Panc1 (cell line): ENCODE results near the gene CATSPER3. TPM values are rescaled to one million over a fixed set of nuclear protein-coding genes. Genes with fewer than 3 reads are reported as not detected.

Source experiments
- ATAC-seq: fragments of 200-7000 bp; cut with Tn5 transposase; 2 replicates; pipeline ENCODE4 v1.9.1; 2020; ENCODE audit warnings: mild to moderate bottlenecking, moderate library complexity
- BruUV-seq: library from RNA; stranded (reverse); fragments of 400-500 nt; replicated peaks from 2 replicates; lab custom pipeline; 2021; lab: Mats Ljungman, UMichigan
- CTCF ChIA-PET: fragments of 300-600 bp; sonication (Branson Sonifier 250); formaldehyde crosslinking; loops from one replicate; lab custom pipeline; 2022; ENCODE audit warnings: antibody characterized with exemption; lab: Charles Lee
- POLR2A ChIA-PET: fragments of 300-600 bp; sonication (Branson Sonifier 250); formaldehyde crosslinking; loops from one replicate; lab custom pipeline; 2022; ENCODE audit warnings: antibody characterized with exemption; lab: Charles Lee
- DNase-seq: peaks from one replicate; pipeline ENCODE4 v3.0.0-alpha.2; 2010; ENCODE audit warnings: low read depth, low spot score
- H3K27ac ChIP-seq: 2 replicates; pipeline ENCODE4 v1.5.1; 2011; ENCODE audit warnings: mild to moderate bottlenecking, low read length, inconsistent platforms
- H3K27me3 ChIP-seq: fragments of 200-500 bp; sonication (Bioruptor generic); 2 replicates; pipeline ENCODE4 v1.6.0; 2014; ENCODE audit warnings: low read length, inconsistent platforms; ENCODE audit not compliant: control insufficient read depth, insufficient read depth
- H3K36me3 ChIP-seq: fragments of 200-500 bp; sonication (Bioruptor generic); 2 replicates; pipeline ENCODE4 v1.5.1; 2014; ENCODE audit warnings: inconsistent platforms, mild to moderate bottlenecking, low read length, moderate library complexity; ENCODE audit not compliant: control insufficient read depth, insufficient read depth
- H3K4me1 ChIP-seq: 2 replicates; pipeline ENCODE4 v1.5.1; 2011; ENCODE audit warnings: inconsistent platforms, mild to moderate bottlenecking, low read length, moderate library complexity; ENCODE audit not compliant: control insufficient read depth, insufficient read depth
- H3K4me3 ChIP-seq, 2 experiments: 2 replicates each; pipeline ENCODE4 v1.5.1; 2011 to 2012; ENCODE audit warnings: low read depth in 2 of 2, low read length in 2 of 2, mild to moderate bottlenecking in 2 of 2, inconsistent platforms in 1 of 2, moderate library complexity in 1 of 2
- H3K9me3 ChIP-seq: fragments of 200-500 bp; sonication (Bioruptor generic); 2 replicates; pipeline ENCODE4 v1.5.1; 2014; ENCODE audit warnings: low read depth, mild to moderate bottlenecking, inconsistent platforms, low read length, moderate library complexity; ENCODE audit not compliant: control insufficient read depth, insufficient read depth
- CTCF ChIP-seq: fragments of 450-650 bp; IDR thresholded peaks from 2 replicates; pipeline ENCODE4 v1.5.1; 2017; ENCODE audit warnings: mild to moderate bottlenecking
- POLR2AphosphoS5 ChIP-seq: IDR thresholded peaks from 2 replicates; pipeline ENCODE4 v1.6.1; 2012; ENCODE audit warnings: mild to moderate bottlenecking, low read depth, low read length, moderate library complexity
- REST ChIP-seq, 2 experiments: IDR thresholded peaks; 2 replicates each; pipeline ENCODE4 v1.6.1; 2011 to 2012; ENCODE audit warnings: low read depth in 2 of 2, control low read depth in 1 of 2, low read length in 1 of 2, mild to moderate bottlenecking in 1 of 2, moderate library complexity in 1 of 2; ENCODE audit not compliant: insufficient read depth in 1 of 2
- SIN3A ChIP-seq: IDR thresholded peaks from 2 replicates; pipeline ENCODE4 v1.6.1; 2012; ENCODE audit warnings: low read depth, mild to moderate bottlenecking, low read length, moderate library complexity, borderline replicate concordance; ENCODE audit not compliant: insufficient read depth
- TCF7L2 ChIP-seq: IDR thresholded peaks from 2 replicates; pipeline ENCODE4 v1.6.1; 2011; ENCODE audit warnings: mild to moderate bottlenecking, low read depth, low read length, inconsistent platforms
- in situ Hi-C: cut with HindIII; loops from 2 replicates; pipeline ENCODE4 v1.10.0; 2016; ENCODE audit warnings: low sequenced_read_pairs, low pct_unique_long_range_greater_than_20kb
- intact Hi-C: fragments of 100-400 bp; cut with micrococcal nuclease; formaldehyde crosslinking; loops from one replicate; pipeline ENCODE4 v1.10.0; 2022; ENCODE audit not compliant: unreplicated experiment
- total RNA-seq: library from RNA; stranded (reverse); gene quantifications from one replicate; pipeline ENCODE4 v1.2.1, GENCODE V29; 2021; ENCODE audit not compliant: unreplicated experiment

CATSPER3 gene
- total RNA-seq, 1 experiment from 2014 or later, result 0.69 TPM

GRCh38 chr5:135034963-135035677 lies 67.4 kb downstream of the CATSPER3 start:
- Histone ChIP-seq H3K9me3 (no peaks in the 10 kb centered on the region), H3K4me3 (peak overlapping the region; percentile 24 to 45; a peak in 3 of 4 replicates), H3K36me3 (peaks cover 4% of the 10 kb centered on the region; the same call in 1 of the 2 replicates), H3K4me1 (peaks cover 22% of the 10 kb centered on the region), H3K27me3 (no peaks in the 10 kb centered on the region; the same call in 1 of the 2 replicates), H3K27ac (peak overlapping the region; percentile 83)
- POLR2A ChIA-PET, result interaction anchor here (0.6 kb wide), 1 partner anchor 96 kb away, joined by 4 read pairs; no protein-coding TSS in a partner anchor
- TF ChIP-seq SIN3A (no peak), TCF7L2 (no peak), REST (IDR thresholded peaks at IDR 0.05; ENCODE audit: insufficient read depth in 1 of 2, low read depth in 2 of 2, low read length in 1 of 2) (no peak), POLR2AphosphoS5 (no peak), CTCF (no peak)
- no TSS peak for BruUV-seq
- intact Hi-C loops, result loop anchor here (5.0 kb wide), 1 partner anchor 157 kb away; no protein-coding TSS in a partner anchor
- DNase-seq, result no peak
- ATAC-seq, result peak; percentile 9
- in situ Hi-C loops, result no loop called here
- CTCF ChIA-PET, result interaction anchor here (0.5 kb wide), 1 partner anchor 198 kb away, joined by 4 read pairs; no protein-coding TSS in a partner anchor

- H3K27me3 ChIP-seq, result no peaks in the 10 kb centered on the region; the same call in 1 of the 2 replicates
- no peak for ATAC-seq
- CTCF ChIA-PET, result interaction anchor here (0.5 to 0.6 kb wide), 2 partner anchors 161 to 198 kb away, joined by 4 to 7 read pairs; no protein-coding TSS in a partner anchor
Measured at GRCh38 chr5:135035678-135036030, 67.9 kb downstream of the CATSPER3 start.

More at GRCh38 chr5:135035678-135036030, 67.9 kb downstream of the CATSPER3 start:
- Histone ChIP-seq H3K36me3 (peaks cover 4% of the 10 kb centered on the region; the same call in 1 of the 2 replicates), H3K9me3 (no peaks in the 10 kb centered on the region), H3K4me3 (no peak overlapping the region), H3K4me1 (peaks cover 16% of the 10 kb centered on the region), H3K27ac (no peak overlapping the region; the same call in 1 of the 2 replicates)
- BruUV-seq, result no TSS peak
- in situ Hi-C loops, result no loop called here
- intact Hi-C loops, result no loop called here
- no peak for TF ChIP-seq REST (IDR thresholded peaks at IDR 0.05; ENCODE audit: insufficient read depth in 1 of 2, low read depth in 2 of 2, low read length in 1 of 2)
- no peak for DNase-seq
- POLR2A ChIA-PET, result interaction anchor here (0.6 kb wide), 1 partner anchor 96 kb away, joined by 4 read pairs; no protein-coding TSS in a partner anchor
